Measurements from ENCODE around the gene USP2.
"Not testable (repeated sequence)": the region's sequence is repeated elsewhere in the genome, so short reads cannot be mapped to it uniquely, and the experiment has no call there.

USP2 gene

GRCh38 chr11:119409731-119410130, 28.2 kb upstream of the USP2 start:
- Mint-ChIP-seq H3K27me3 (ENCODE audit: low read depth) (no peaks in the 10 kb centered on the region), H3K4me1 (no peaks in the 10 kb centered on the region), H3K27ac (no peak overlapping the region), H3K36me3 (ENCODE audit: low read depth) (no peaks in the 10 kb centered on the region), H3K4me3 (no peak overlapping the region), H3K9me3 (peaks cover 4% of the 10 kb centered on the region)
- TF ChIP-seq, protein P1, sequence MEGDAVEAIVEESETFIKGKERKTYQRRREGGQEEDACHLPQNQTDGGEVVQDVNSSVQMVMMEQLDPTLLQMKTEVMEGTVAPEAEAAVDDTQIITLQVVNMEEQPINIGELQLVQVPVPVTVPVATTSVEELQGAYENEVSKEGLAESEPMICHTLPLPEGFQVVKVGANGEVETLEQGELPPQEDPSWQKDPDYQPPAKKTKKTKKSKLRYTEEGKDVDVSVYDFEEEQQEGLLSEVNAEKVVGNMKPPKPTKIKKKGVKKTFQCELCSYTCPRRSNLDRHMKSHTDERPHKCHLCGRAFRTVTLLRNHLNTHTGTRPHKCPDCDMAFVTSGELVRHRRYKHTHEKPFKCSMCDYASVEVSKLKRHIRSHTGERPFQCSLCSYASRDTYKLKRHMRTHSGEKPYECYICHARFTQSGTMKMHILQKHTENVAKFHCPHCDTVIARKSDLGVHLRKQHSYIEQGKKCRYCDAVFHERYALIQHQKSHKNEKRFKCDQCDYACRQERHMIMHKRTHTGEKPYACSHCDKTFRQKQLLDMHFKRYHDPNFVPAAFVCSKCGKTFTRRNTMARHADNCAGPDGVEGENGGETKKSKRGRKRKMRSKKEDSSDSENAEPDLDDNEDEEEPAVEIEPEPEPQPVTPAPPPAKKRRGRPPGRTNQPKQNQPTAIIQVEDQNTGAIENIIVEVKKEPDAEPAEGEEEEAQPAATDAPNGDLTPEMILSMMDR (IDR thresholded peaks at IDR 0.05; ENCODE audit: unreplicated experiment in 3 of 3), result no peak

DNA sequence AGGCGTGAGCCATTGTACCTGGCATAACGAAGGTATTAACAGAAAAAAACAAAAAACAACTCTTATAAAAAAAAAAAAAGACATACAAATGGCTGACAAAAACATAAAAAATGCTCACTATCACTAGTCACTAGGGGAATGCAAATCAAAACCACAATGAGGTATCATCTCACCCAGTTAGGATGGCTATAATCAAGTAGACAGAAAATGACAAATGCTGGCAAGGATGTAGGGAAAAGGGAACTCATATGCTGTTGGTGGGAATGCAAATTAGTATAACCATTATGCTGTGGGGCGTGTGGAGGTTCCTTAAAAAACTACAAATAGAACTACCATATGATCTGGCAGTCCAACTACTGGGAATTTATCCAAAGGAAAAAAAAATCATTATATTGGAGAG, 24.5 kb upstream of the USP2 start:
- Mint-ChIP-seq H3K4me1 (peaks cover 11% of the 10 kb centered on the region), H3K36me3 (ENCODE audit: low read depth) (no peaks in the 10 kb centered on the region), H3K27ac (no peak overlapping the region), H3K4me3 (no peak overlapping the region), H3K9me3 (peaks cover 7% of the 10 kb centered on the region), H3K27me3 (ENCODE audit: low read depth) (no peaks in the 10 kb centered on the region)
- TF ChIP-seq, protein P1 (IDR thresholded peaks at IDR 0.05; ENCODE audit: unreplicated experiment in 3 of 3), result no peak

DNA sequence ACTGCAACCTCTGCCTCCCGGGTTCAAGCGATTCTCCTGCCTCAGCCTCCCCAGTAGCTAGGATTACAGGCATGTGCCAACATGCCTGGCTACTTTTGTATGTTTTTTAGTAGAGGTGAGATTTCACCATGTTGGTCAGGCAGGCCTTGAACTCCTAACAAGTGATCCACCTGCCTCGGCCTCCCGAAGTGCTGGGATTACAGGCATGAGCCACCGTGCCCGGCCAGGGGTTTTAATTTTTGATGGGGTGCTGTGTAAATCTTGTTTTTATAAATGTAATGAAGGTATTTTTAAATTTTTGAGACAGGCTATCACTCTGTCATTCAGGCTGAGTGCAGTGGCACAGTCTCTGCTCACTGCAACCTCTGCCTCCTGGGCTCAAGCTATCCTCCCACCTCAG, 24.0 kb upstream of the USP2 start:
- not testable (repeated sequence) for H3K27ac Mint-ChIP-seq; H3K27me3 Mint-ChIP-seq (ENCODE audit: low read depth); H3K36me3 Mint-ChIP-seq (ENCODE audit: low read depth); H3K9me3 Mint-ChIP-seq; H3K4me3 Mint-ChIP-seq
- peaks cover 11% of the 10 kb centered on the region for H3K4me1 Mint-ChIP-seq

- Mint-ChIP-seq H3K4me3 (no peak overlapping the region), H3K27me3 (ENCODE audit: low read depth) (no peaks in the 10 kb centered on the region), H3K9me3 (peaks cover 13% of the 10 kb centered on the region), H3K4me1 (peaks cover 11% of the 10 kb centered on the region), H3K36me3 (ENCODE audit: low read depth) (no peaks in the 10 kb centered on the region), H3K27ac (no peak overlapping the region)
- TF ChIP-seq, protein P1 (IDR thresholded peaks at IDR 0.05; ENCODE audit: unreplicated experiment in 3 of 3), result no peak
Observed at GRCh38 chr11:119404872-119405271, 23.4 kb upstream of the USP2 start.

DNA sequence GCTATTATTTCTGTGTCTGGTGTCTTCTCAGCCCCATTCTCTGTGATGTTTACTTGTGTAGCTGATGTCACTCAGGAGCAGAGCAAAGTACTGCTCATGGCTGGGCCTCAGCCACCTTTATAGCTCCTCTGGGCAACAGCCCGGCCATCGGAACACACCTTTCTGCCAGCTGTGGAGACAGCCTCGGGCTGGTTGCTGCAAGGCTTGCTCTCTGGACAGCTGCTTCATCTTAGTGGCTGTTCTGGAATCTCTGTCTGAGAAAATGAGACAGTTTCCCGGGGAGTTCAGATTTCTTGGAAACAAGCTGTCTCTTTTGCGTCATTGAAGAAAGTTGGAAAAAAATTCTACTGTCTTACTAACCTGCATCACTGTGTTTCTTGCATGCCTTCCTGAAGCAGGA, 21.5 kb upstream of the USP2 start:
- H3K27ac Mint-ChIP-seq, result peak overlapping the region in 1 of 3 experiments; percentile 40
- H3K4me1 Mint-ChIP-seq, result peaks cover 11% of the 10 kb centered on the region
- TF ChIP-seq, protein P1 (IDR thresholded peaks at IDR 0.05; ENCODE audit: unreplicated experiment in 3 of 3), result no peak
- H3K4me3 Mint-ChIP-seq, result no peak overlapping the region
- no peaks in the 10 kb centered on the region for H3K27me3 Mint-ChIP-seq (ENCODE audit: low read depth)
- no peaks in the 10 kb centered on the region for H3K36me3 Mint-ChIP-seq (ENCODE audit: low read depth)
- H3K9me3 Mint-ChIP-seq, result peaks cover 29% of the 10 kb centered on the region

DNA sequence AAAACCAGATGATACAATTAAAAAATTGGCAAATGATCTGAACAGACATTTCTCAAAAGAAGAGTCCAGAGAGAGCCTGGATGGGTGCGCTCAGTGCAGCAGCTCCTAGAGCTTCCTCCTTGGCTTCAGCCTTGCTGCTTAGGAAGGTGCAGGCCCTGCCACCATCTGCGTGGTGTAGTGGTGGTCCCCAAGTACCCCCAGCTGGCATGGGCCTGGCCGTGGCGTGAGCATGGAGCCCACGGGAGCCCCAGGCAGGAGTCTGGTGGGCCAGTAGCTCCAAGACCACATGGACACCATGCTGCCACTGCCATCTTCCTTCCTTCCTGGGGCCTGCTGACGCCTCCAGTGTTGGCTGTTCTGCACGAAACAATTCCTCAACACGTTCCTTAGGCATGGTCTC, 21.0 kb upstream of the USP2 start:
- TF ChIP-seq, protein P1 (IDR thresholded peaks at IDR 0.05; ENCODE audit: unreplicated experiment in 3 of 3), result no peak
- no peak overlapping the region for H3K4me3 Mint-ChIP-seq
- no peaks in the 10 kb centered on the region for H3K27me3 Mint-ChIP-seq (ENCODE audit: low read depth)
- H3K4me1 Mint-ChIP-seq, result peaks cover 11% of the 10 kb centered on the region
- H3K36me3 Mint-ChIP-seq (ENCODE audit: low read depth), result no peaks in the 10 kb centered on the region
- H3K9me3 Mint-ChIP-seq, result peaks cover 34% of the 10 kb centered on the region
- H3K27ac Mint-ChIP-seq, result peak overlapping the region in 1 of 3 experiments; percentile 40
